B cell (primary cell): ENCODE measurements around the gene TSSC4.

Experiments used
- EZH2 ChIP-seq: IDR thresholded peaks from 2 replicates; pipeline ENCODE4 v1.6.1; 2012; ENCODE audit warnings: borderline replicate concordance, low read depth, mild to moderate bottlenecking, moderate library complexity, low read length; ENCODE audit not compliant: insufficient read depth, poor library complexity, severe bottlenecking
- TF ChIP-seq, protein P1 (sequence below): fragments of 200-600 bp; IDR thresholded peaks from one replicate; pipeline ENCODE4 v1.8.0; 2022; ENCODE audit warnings: antibody characterized with exemption, mild to moderate bottlenecking

DNA sequence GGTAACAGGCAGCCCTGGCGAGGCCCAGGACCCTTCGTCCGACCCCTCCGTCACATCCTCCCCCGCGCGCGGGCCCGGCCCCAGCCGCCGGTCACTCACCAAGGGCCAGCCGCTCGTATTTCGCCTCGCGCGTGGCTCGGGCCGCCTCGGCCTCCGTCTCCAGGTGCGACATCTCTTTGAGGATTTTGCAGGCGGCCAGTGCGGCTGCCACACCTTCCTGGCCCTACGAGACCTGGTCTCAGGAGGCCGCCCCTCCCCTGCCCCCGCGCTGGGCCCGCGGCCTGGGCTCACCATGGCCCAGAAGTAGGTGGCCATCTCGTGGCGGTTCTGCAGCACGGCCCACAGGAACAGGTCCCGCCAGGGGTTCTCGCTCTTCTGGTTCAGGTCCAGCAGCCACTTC, 14.1 kb downstream of the TSSC4 start:
- TF ChIP-seq, protein P1, sequence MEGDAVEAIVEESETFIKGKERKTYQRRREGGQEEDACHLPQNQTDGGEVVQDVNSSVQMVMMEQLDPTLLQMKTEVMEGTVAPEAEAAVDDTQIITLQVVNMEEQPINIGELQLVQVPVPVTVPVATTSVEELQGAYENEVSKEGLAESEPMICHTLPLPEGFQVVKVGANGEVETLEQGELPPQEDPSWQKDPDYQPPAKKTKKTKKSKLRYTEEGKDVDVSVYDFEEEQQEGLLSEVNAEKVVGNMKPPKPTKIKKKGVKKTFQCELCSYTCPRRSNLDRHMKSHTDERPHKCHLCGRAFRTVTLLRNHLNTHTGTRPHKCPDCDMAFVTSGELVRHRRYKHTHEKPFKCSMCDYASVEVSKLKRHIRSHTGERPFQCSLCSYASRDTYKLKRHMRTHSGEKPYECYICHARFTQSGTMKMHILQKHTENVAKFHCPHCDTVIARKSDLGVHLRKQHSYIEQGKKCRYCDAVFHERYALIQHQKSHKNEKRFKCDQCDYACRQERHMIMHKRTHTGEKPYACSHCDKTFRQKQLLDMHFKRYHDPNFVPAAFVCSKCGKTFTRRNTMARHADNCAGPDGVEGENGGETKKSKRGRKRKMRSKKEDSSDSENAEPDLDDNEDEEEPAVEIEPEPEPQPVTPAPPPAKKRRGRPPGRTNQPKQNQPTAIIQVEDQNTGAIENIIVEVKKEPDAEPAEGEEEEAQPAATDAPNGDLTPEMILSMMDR = no peak
- no peak for TF ChIP-seq EZH2
